Middle frontal gyrus (tissue), 1 donor: ENCODE measurements around the gene UBR7.

Experiments used
- DNase-seq: peaks from one replicate; pipeline ENCODE4 v3.0.0-alpha.2; 2015; ENCODE audit warnings: low spot score; ENCODE audit errors: extremely low spot score

UBR7 gene

GRCh38 chr14:93246534-93246933 lies 39.5 kb downstream of the UBR7 start:
- DNase-seq, result no peak

DNA sequence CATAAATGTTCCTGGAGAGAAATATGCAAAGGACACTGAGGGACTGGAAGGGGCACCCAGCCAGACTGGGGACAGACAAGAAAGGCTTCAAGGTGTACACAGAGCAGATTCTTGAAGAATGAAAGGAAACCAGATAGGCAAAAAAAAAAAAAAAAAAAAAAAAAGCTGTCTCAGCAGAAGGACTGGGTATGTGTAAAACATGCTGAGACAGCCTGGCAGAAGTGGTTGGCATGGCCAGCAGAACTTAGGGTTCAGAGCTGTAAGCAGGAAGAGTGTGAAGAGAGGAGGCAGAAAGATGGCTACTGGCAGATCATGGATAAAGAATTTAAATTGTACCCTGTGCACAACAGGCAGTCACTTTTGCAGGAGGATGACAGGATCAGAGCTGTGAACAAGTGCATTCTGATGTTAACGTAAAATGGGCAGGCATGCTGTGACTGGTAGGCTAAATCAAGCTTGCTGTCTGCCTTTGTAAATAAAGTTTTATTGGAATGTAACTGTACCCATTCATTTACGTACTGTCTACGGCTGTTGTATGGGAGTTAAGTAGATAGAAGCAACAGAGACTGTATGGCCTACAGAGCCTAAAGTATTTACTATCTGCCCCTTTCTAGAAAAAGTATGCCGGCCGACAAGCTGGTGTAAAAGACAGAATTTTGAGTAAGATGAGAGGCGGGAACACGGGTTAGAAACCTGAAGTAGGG lies 42.2 kb downstream of the UBR7 start:
- no peak for DNase-seq

DNA sequence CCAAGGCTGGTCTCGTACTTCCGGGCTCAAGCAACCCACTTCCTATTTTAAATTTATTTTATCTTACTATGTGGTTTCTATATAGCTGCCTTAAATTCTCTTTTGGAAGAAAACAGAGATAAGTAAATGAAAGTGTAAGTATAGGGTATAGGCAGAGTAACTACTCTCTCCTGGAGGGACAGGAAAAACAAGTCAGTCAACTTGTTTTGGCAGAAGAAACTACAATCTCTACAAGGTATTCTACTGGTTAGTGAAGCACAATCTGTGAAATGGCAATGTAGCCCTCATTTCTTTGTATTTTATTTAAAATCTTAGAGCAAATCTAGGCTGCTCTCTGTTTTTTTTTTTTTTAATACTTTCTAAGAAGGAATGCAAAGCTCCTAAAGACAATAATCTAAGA lies 55.4 kb downstream of the UBR7 start:
- no peak for DNase-seq

DNA sequence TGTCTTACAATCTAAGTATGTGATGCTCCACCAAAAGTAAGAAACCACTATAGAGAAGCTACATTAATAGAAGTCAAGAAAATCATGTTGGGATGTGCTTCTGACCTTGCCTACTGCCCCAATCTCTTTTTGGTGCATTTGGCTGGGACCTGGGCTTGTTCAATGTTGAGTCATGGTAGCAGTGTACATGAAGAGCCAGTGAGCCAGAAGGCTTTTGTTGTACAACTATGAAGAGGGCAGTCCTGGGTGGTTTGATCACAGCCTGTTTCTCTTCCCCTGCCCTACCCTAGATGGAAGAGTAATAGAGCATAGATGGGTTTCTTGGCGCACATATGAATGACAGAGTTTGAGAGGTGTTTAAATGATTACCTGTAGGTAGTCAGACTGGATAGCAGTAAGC lies 56.4 kb downstream of the UBR7 start:
- DNase-seq, result no peak

- DNase-seq, result no peak
Observed at GRCh38 chr14:93266127-93266526, 59.1 kb downstream of the UBR7 start.

DNA sequence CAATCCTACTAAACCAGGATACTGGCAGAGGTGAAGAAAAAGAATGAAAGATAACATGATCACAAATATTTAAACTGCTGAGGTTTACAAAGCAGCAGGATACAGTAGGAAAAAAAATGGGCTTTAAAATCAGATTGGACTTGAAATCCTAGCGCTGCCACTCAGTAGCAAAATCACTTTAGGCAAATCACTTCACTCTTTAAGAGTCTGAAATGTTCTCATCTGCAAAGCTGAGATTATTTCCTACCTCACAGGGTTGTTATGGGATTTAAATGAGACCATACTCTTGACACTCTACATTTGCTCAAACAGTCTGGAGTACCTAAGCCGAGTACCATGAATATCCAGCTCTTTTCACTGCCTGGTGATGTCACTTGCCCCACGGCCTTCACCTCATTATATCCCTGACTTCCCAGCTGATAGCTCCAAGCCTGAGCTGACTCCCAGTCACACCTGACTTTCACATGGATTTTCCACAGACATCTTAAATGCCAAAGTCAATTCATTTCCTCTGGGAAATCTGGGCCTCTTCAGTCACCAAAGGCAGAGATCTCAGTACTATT lies 60.2 kb downstream of the UBR7 start:
- DNase-seq, result no peak

GRCh38 chr14:93268406-93268805 lies 61.4 kb downstream of the UBR7 start:
- DNase-seq, result no peak

DNA sequence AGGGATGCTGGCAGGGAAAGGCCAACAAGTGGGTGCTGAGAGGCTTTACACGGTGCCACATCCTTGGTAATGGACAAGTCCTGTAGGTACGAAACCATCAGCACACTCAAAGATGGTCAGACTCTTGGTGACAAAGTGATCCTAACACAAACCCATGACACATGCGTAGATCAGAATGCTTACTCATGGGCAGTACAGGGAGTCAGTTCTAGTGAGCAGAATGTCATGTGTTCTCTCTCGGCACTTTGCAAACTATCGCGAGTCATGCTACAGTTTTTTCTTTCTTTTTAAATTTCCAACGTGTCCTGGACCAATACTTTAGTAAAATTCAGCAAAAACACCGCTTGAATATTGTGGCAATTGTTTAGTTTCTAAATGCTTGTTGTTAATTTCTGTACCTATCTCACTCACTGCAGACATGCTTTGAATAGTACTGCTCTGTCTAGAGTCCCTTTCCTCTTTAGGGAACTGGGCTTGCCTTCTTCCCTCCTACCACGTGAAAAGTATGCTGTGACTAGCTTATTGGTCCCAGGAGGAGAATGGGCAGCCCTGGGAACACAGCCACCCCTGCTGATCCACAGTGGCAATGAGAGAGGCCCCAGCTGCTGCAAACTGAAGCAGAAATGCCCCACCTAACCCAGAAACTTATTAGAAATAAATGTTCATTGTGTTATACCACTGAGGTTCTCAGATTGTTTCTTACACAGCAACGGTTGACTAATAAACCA lies 62.4 kb downstream of the UBR7 start:
- DNase-seq, result peak; percentile 49

- DNase-seq, result no peak
Observed at GRCh38 chr14:93271111-93271510, 64.1 kb downstream of the UBR7 start.

DNA sequence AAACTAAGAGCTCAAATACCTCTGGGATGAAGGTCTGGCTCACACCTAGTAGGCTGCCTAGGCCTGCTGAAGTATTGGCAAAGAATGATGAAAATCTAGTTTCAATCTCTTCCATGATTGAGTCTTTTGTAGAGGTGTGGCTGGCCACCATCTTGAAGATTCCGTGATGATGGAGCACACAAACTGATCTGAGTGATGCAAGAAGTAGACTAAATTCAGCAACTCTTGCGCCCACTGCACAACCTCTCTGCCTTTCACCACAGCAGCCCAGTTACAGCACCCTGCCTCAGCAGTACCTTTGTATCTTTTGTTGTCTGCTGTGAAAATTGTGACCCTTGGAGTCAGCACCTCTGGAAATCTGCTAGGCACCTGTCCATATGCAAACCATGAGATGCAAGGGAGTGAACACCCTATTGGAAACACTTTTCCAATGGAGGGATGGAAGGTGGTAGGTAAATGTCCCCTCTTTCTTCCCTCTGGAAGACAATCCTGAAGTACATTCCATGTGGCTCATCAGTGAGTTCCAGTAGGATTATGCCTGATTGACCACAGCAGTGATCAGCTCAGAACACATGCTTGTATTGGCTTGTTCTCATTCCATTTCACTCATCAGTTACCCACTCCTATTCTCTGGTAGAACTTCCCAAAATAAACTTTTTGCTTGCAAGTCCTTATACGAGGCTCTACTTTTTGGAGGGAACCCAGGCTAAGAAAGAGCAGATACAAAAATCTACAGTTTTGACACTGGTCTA lies 67.2 kb downstream of the UBR7 start:
- no peak for DNase-seq

DNA sequence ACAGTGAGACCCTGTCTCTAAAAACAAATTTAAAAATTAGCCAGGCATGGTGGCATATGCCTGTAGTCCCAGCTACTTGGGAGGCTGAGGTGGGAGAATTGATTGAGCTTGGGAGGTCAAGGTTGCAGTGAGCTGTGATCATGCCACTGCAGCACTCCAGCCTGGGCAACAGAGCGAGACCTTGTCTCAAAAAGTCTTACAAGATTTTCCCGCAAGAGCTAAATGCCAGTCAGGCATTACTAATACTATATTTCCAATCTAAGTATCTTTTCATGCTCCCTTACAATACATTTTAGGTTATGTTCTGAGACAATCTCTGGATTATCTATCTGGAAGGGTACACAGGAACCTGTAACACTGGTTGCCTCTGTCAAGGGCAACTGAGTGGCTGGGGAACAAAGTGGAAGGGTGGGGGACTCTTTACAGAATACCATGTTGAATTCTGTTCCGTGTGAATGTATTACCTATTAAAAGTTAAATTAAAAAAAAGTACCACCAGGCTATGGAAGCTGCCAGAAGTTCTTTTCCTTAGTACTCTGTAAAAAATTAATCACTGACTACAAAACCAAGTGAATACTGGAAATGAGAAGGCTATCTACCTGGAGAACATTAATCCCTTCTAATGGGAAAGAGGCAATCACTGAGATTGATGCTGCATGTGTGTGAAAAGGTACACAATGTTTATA lies 69.1 kb downstream of the UBR7 start:
- no peak for DNase-seq
